Measurements from ENCODE around the gene NEK1.
A peak's percentile ranks its signal among the peaks of the same experiment; 100 is the strongest.

The NEK1 gene

GRCh38 chr4:169611991-169612870 lies at the start of gene NEK1:
Gene NEK1 (minus strand): TSS chr4:169612583. CDS start chr4:169602630, 9,953 bp downstream.
- no peaks in the 10 kb centered on the region for H3K36me3 ChIP-seq (replicated peaks; ENCODE audit: low read depth, low read length)
- H3K9ac ChIP-seq (ENCODE audit: low read length) = peak within 1 kb of the TSS; percentile 69
- TF ChIP-seq CTCF (IDR thresholded peaks at IDR 0.05; ENCODE audit: low read depth, low read length) (peak; percentile 16; the same call in 1 of the 2 replicates), EZH2phosphoT487 (IDR thresholded peaks at IDR 0.05; ENCODE audit: low read depth) (no peak)
- H3K79me2 ChIP-seq (ENCODE audit: low read length) = peaks cover 14% of the 10 kb centered on the region
- peak within 1 kb of the TSS; percentile 47 for H3K27ac ChIP-seq (ENCODE audit: low read length)
- no peaks in the 10 kb centered on the region for H3K27me3 ChIP-seq (ENCODE audit: low read depth, low read length)
- peak within 1 kb of the TSS; percentile 97 for H3K4me2 ChIP-seq (ENCODE audit: low read length)
- peak within 1 kb of the TSS; percentile 84 for H3K4me3 ChIP-seq (ENCODE audit: low read length)
- H2AFZ ChIP-seq (ENCODE audit: low read depth, low read length) = peak within 1 kb of the TSS; percentile 100
- H3K4me1 ChIP-seq (ENCODE audit: low read length) = peaks cover 17% of the 10 kb centered on the region
- no peaks in the 10 kb centered on the region for H3K9me3 ChIP-seq (ENCODE audit: insufficient read depth, low read length)
- no peaks in the 10 kb centered on the region for H4K20me1 ChIP-seq (ENCODE audit: insufficient read depth, low read length)

- no peak overlapping the region for H3K27ac ChIP-seq (ENCODE audit: low read length)
- H3K79me2 ChIP-seq (ENCODE audit: low read length) = peaks cover 6% of the 10 kb centered on the region; the same call in 1 of the 2 replicates
- H2AFZ ChIP-seq (ENCODE audit: low read depth, low read length) = no peak overlapping the region
- no peak overlapping the region for H3K9ac ChIP-seq (ENCODE audit: low read length)
- H3K36me3 ChIP-seq (replicated peaks; ENCODE audit: low read depth, low read length) = peaks cover 3% of the 10 kb centered on the region
- no peaks in the 10 kb centered on the region for H3K9me3 ChIP-seq (ENCODE audit: insufficient read depth, low read length)
- H3K27me3 ChIP-seq (ENCODE audit: low read depth, low read length) = no peaks in the 10 kb centered on the region
- H3K4me2 ChIP-seq (ENCODE audit: low read length) = no peak overlapping the region
- no peak overlapping the region for H3K4me3 ChIP-seq (ENCODE audit: low read length)
- H3K4me1 ChIP-seq (ENCODE audit: low read length) = peaks cover 16% of the 10 kb centered on the region
- TF ChIP-seq CTCF (IDR thresholded peaks at IDR 0.05; ENCODE audit: low read depth, low read length) (no peak), EZH2phosphoT487 (IDR thresholded peaks at IDR 0.05; ENCODE audit: low read depth) (no peak)
- H4K20me1 ChIP-seq (ENCODE audit: insufficient read depth, low read length) = no peaks in the 10 kb centered on the region
These were observed 49.4 kb upstream of the NEK1 start for GRCh38 chr4:169661761-169662160.

GRCh38 chr4:169660929-169661328 lies 48.5 kb upstream of the NEK1 start:
- Histone ChIP-seq H3K9ac (ENCODE audit: low read length) (peak overlapping the region; percentile 56; the same call in 1 of the 2 replicates), H3K9me3 (ENCODE audit: insufficient read depth, low read length) (no peaks in the 10 kb centered on the region), H3K4me2 (ENCODE audit: low read length) (peak overlapping the region; percentile 78), H3K79me2 (ENCODE audit: low read length) (peaks cover 6% of the 10 kb centered on the region; the same call in 1 of the 2 replicates), H3K27ac (ENCODE audit: low read length) (no peak overlapping the region), H3K4me3 (ENCODE audit: low read length) (peak overlapping the region; percentile 77; the same call in 1 of the 2 replicates), H3K4me1 (ENCODE audit: low read length) (peaks cover 16% of the 10 kb centered on the region), H4K20me1 (ENCODE audit: insufficient read depth, low read length) (no peaks in the 10 kb centered on the region), H3K27me3 (ENCODE audit: low read depth, low read length) (no peaks in the 10 kb centered on the region), H2AFZ (ENCODE audit: low read depth, low read length) (no peak overlapping the region), H3K36me3 (replicated peaks; ENCODE audit: low read depth, low read length) (no peaks in the 10 kb centered on the region)
- TF ChIP-seq CTCF (IDR thresholded peaks at IDR 0.05; ENCODE audit: low read depth, low read length) (no peak), EZH2phosphoT487 (IDR thresholded peaks at IDR 0.05; ENCODE audit: low read depth) (no peak)
